ENCODE results near the gene GPR83. TPM values are rescaled to one million over a fixed set of nuclear protein-coding genes. Genes with fewer than 3 reads are reported as not detected.
A peak's percentile ranks its signal among the peaks of the same experiment; 100 is the strongest.

GPR83 gene
- under 1 TPM in 1 of 2 donors, not detected in 1; 0.15 TPM for total RNA-seq
- polyA plus RNA-seq: not detected
- long read RNA-seq, donor 1: 0 reads
- long read RNA-seq, donor 2, full-length matches to known transcripts: 1 of 2 reads
- long read RNA-seq, donor 2, partial matches to known transcripts: 0 of 2 reads
- long read RNA-seq, donor 2, other reads (novel, unspliced or antisense): 1 of 2 reads

DNA sequence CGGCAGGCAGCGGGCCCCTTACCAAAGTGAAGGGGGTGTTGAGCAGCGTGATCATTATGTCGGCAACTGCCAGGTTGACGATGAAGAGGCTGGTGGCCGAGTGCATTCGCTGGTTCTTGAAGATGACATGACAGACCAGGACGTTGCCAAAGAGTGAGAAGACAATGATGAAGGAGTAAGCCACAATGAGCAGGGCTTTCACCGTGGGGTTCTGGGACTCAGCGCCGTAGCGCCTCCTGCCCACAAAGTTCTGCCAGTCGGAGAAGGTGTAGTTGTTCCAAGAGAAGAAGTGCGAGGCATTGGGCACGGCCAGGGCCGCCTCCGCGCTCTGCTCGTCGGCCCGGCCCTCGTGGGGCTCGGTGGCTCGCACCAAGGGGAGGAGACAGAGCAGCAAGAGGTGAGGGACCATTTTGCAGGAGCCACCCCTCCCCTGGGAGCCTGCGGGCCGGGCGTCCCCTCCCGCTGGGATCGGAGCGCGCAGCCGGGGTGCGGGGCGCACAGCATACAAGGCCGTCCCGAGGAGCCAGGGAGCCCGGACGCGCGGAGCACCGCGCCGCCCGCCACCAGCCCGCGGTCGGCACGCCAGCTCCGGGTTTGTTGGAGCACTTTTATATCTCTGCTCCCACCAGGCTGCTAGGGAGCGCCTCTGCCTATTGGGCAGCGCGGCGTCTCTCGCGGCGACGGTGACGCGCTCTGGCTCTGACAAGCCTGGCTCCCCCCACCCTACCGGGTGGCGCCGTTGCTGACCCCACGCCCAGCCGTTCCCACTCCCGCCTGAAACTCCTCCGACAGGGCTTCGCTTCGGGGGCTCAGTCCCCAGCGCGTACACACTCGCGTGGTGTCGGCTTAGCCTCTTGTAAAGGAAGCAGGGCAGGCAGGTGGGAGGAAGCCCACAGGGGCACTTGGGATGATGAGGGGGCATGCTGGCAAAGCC is at the start of gene GPR83:
TSS of gene GPR83 (minus strand) at position 581 of the 934 bp plus-strand sequence. CDS start at position 409, 172 bp downstream.
- 2 to 6% methylated on average over 42 to 73 of the region's 73 CpGs for WGBS, 2 donors
- H3K27me3 ChIP-seq (ENCODE audit: control insufficient read depth in 1 of 2, insufficient read depth in 2 of 2, low read length in 1 of 2): no peaks in the 10 kb centered on the region
- no peak within 1 kb of the TSS for H3K4me3 ChIP-seq (ENCODE audit: low read length in 2 of 2)
- no peak for DNase-seq
- no peak within 1 kb of the TSS for H3K27ac ChIP-seq (ENCODE audit: low read depth in 1 of 2, low read length in 2 of 2)
- H3K4me1 ChIP-seq (ENCODE audit: control insufficient read depth in 1 of 2, insufficient read depth in 2 of 2, low read length in 2 of 2): no peaks in the 10 kb centered on the region
- intact Hi-C loops (cut with DNase I): no loop called here
- ATAC-seq (ENCODE audit: low FRiP score): peak; percentile 45
- no peaks in the 10 kb centered on the region for H3K36me3 ChIP-seq (ENCODE audit: control insufficient read depth in 1 of 2, insufficient read depth in 2 of 2, low read length in 1 of 2)
- no peaks in the 10 kb centered on the region for H3K9me3 ChIP-seq (ENCODE audit: control insufficient read depth, low read length)

- Histone ChIP-seq H3K9me3 (ENCODE audit: control insufficient read depth, low read length) (no peaks in the 10 kb centered on the region), H3K27ac (ENCODE audit: low read depth in 1 of 2, low read length in 2 of 2) (no peak overlapping the region), H3K4me3 (ENCODE audit: low read length in 2 of 2) (no peak overlapping the region), H3K4me1 (ENCODE audit: control insufficient read depth in 1 of 2, insufficient read depth in 2 of 2, low read length in 2 of 2) (no peaks in the 10 kb centered on the region), H3K27me3 (ENCODE audit: control insufficient read depth in 1 of 2, insufficient read depth in 2 of 2, low read length in 1 of 2) (no peaks in the 10 kb centered on the region), H3K36me3 (ENCODE audit: control insufficient read depth in 1 of 2, insufficient read depth in 2 of 2, low read length in 1 of 2) (peaks cover 0 to 1% of the 10 kb centered on the region in 2 donors)
- ATAC-seq (ENCODE audit: low FRiP score) (no peak), DNase-seq (no peak)
- intact Hi-C loops (cut with DNase I): no loop called here
- 37 to 48% methylated on average over 3 of the region's 3 CpGs for WGBS, 2 donors
Measured at GRCh38 chr11:94450048-94450447, 48.8 kb upstream of the GPR83 start.

- DNase-seq: no peak
- Histone ChIP-seq H3K9me3 (ENCODE audit: control insufficient read depth, low read length) (no peaks in the 10 kb centered on the region), H3K27me3 (ENCODE audit: control insufficient read depth in 1 of 2, insufficient read depth in 2 of 2, low read length in 1 of 2) (no peaks in the 10 kb centered on the region), H3K27ac (ENCODE audit: low read depth in 1 of 2, low read length in 2 of 2) (no peak overlapping the region), H3K36me3 (ENCODE audit: control insufficient read depth in 1 of 2, insufficient read depth in 2 of 2, low read length in 1 of 2) (peaks cover 0 to 1% of the 10 kb centered on the region in 2 donors), H3K4me1 (ENCODE audit: control insufficient read depth in 1 of 2, insufficient read depth in 2 of 2, low read length in 2 of 2) (no peaks in the 10 kb centered on the region), H3K4me3 (ENCODE audit: low read length in 2 of 2) (no peak overlapping the region)
- intact Hi-C loops (cut with DNase I): no loop called here
- no peak for ATAC-seq (ENCODE audit: low FRiP score)
- WGBS, 2 donors: 58 to 75% methylated on average over 2 of the region's 2 CpGs
Measured at GRCh38 chr11:94449437-94449836, 48.2 kb upstream of the GPR83 start.

DNA sequence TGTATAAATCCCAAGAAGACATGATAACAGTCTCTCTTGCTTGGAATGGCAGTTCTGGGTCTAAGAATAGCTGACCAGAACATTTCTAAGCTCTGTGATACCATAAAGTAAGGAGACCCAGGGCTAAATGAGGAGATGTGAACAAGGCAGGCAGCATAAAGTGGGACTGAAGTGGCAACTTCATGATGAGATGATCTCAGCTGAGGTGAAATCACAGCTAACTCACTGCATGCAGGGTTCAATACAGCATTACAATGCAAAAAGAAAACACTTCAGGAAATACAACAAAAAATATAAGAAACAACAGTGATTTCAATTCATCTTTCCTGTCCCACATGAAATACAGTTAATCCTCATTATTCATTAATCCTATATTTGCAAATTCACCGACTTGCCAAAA is 47.8 kb upstream of the GPR83 start:
- intact Hi-C loops (cut with DNase I): no loop called here

DNA sequence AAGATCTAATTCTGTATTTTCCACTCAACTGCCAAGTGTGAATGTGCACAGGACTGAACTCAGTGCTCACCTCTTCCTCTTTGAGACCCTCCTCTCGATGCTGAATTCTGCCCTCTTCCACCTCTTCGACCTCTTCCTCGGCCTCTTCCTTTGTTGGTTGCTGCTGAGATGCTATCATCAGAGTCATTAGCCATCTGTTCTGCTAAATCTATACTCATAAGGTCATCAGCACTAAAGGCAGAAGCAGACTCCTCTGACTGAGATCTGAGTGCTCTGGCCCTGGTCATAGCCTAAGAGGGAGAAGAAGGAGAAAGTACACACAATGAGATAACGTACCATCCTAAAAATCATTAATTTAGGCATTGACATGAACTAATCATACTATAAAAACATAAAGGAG is 45.9 kb upstream of the GPR83 start:
- intact Hi-C loops (cut with DNase I): no loop called here
- no peak for ATAC-seq (ENCODE audit: low FRiP score)
- no peak for DNase-seq
- no peak overlapping the region for H3K27ac ChIP-seq (ENCODE audit: low read depth in 1 of 2, low read length in 2 of 2)
- peaks cover 0 to 1% of the 10 kb centered on the region in 2 donors for H3K36me3 ChIP-seq (ENCODE audit: control insufficient read depth in 1 of 2, insufficient read depth in 2 of 2, low read length in 1 of 2)
- no peak overlapping the region for H3K4me3 ChIP-seq (ENCODE audit: low read length in 2 of 2)
- WGBS, 2 donors: 92 to 93% methylated on average over 4 of the region's 4 CpGs
- H3K27me3 ChIP-seq (ENCODE audit: control insufficient read depth in 1 of 2, insufficient read depth in 2 of 2, low read length in 1 of 2): no peaks in the 10 kb centered on the region
- no peaks in the 10 kb centered on the region for H3K4me1 ChIP-seq (ENCODE audit: control insufficient read depth in 1 of 2, insufficient read depth in 2 of 2, low read length in 2 of 2)
- no peaks in the 10 kb centered on the region for H3K9me3 ChIP-seq (ENCODE audit: control insufficient read depth, low read length)

More for the DNA sequence above, 47.8 kb upstream of the GPR83 start:
- ATAC-seq (ENCODE audit: low FRiP score) (no peak), DNase-seq (no peak)
- Histone ChIP-seq H3K36me3 (ENCODE audit: control insufficient read depth in 1 of 2, insufficient read depth in 2 of 2, low read length in 1 of 2) (peaks cover 0 to 1% of the 10 kb centered on the region in 2 donors), H3K4me1 (ENCODE audit: control insufficient read depth in 1 of 2, insufficient read depth in 2 of 2, low read length in 2 of 2) (no peaks in the 10 kb centered on the region), H3K9me3 (ENCODE audit: control insufficient read depth, low read length) (no peaks in the 10 kb centered on the region), H3K4me3 (ENCODE audit: low read length in 2 of 2) (no peak overlapping the region), H3K27me3 (ENCODE audit: control insufficient read depth in 1 of 2, insufficient read depth in 2 of 2, low read length in 1 of 2) (no peaks in the 10 kb centered on the region), H3K27ac (ENCODE audit: low read depth in 1 of 2, low read length in 2 of 2) (no peak overlapping the region)
- 85 to 92% methylated on average over 1 of the region's 1 CpG for WGBS, 2 donors

DNA sequence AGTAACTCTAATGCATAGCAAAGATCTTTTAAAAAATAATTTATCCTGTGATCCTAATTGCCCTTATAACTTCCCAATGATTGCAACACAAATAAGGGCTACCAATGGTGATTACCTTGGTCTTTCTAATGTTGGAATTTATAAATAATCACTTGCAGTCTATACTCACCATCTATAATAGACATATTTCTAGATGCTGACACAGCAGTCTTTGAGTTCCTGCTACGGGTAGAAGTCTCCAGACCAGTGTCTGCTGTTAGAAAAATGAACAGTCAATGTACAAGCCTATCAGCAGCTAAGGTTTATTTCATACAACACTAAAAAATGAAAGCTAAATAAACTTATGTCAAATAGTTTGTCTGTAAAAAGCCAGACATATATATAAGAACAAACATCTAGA is 44.4 kb upstream of the GPR83 start:
- Histone ChIP-seq H3K36me3 (ENCODE audit: control insufficient read depth in 1 of 2, insufficient read depth in 2 of 2, low read length in 1 of 2) (peaks cover 1 to 3% of the 10 kb centered on the region in 2 donors), H3K27me3 (ENCODE audit: control insufficient read depth in 1 of 2, insufficient read depth in 2 of 2, low read length in 1 of 2) (no peaks in the 10 kb centered on the region), H3K9me3 (ENCODE audit: control insufficient read depth, low read length) (no peaks in the 10 kb centered on the region), H3K27ac (ENCODE audit: low read depth in 1 of 2, low read length in 2 of 2) (no peak overlapping the region), H3K4me1 (ENCODE audit: control insufficient read depth in 1 of 2, insufficient read depth in 2 of 2, low read length in 2 of 2) (no peaks in the 10 kb centered on the region), H3K4me3 (ENCODE audit: low read length in 2 of 2) (no peak overlapping the region)
- intact Hi-C loops (cut with DNase I): no loop called here
- DNase-seq (no peak), ATAC-seq (ENCODE audit: low FRiP score) (no peak)
- WGBS, 2 donors: 72 to 83% methylated on average over 1 of the region's 1 CpG

GRCh38 chr11:94433049-94433448 is 31.8 kb upstream of the GPR83 start:
- H3K27ac ChIP-seq (ENCODE audit: low read depth in 1 of 2, low read length in 2 of 2): no peak overlapping the region
- H3K4me3 ChIP-seq (ENCODE audit: low read length in 2 of 2): no peak overlapping the region
- H3K9me3 ChIP-seq (ENCODE audit: control insufficient read depth, low read length): no peaks in the 10 kb centered on the region
- H3K4me1 ChIP-seq (ENCODE audit: control insufficient read depth in 1 of 2, insufficient read depth in 2 of 2, low read length in 2 of 2): no peaks in the 10 kb centered on the region
- no peaks in the 10 kb centered on the region for H3K27me3 ChIP-seq (ENCODE audit: control insufficient read depth in 1 of 2, insufficient read depth in 2 of 2, low read length in 1 of 2)
- 56 to 58% methylated on average over 1 of the region's 1 CpG for WGBS, 2 donors
- intact Hi-C loops (cut with DNase I): no loop called here
- peaks cover 2 to 3% of the 10 kb centered on the region in 2 donors for H3K36me3 ChIP-seq (ENCODE audit: control insufficient read depth in 1 of 2, insufficient read depth in 2 of 2, low read length in 1 of 2)
- no peak for ATAC-seq (ENCODE audit: low FRiP score)
- no peak for DNase-seq

DNA sequence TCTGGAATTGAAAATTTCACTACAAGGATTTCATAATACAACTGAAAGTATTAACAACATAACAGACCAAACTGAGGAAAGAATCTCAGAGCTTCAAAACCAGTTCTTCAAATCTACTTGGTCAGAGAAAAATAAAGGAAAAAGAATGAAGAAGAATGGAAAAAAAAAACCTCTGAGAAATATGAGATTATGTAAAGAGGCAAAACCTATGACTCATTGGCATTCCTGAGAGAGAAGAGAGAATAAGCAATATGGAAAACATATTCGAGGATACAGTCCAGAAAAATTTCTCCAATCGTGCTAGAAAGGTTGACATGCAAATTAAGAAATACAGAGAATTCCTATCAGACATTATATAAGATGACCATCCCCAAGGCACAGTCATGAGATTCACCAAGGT is 23.4 kb upstream of the GPR83 start:
- ATAC-seq (ENCODE audit: low FRiP score) (no peak), DNase-seq (no peak)
- Histone ChIP-seq H3K9me3 (ENCODE audit: control insufficient read depth, low read length) (no peaks in the 10 kb centered on the region), H3K4me3 (ENCODE audit: low read length in 2 of 2) (no peak overlapping the region), H3K4me1 (ENCODE audit: control insufficient read depth in 1 of 2, insufficient read depth in 2 of 2, low read length in 2 of 2) (no peaks in the 10 kb centered on the region), H3K36me3 (ENCODE audit: control insufficient read depth in 1 of 2, insufficient read depth in 2 of 2, low read length in 1 of 2) (peaks cover 3 to 4% of the 10 kb centered on the region in 2 donors), H3K27me3 (ENCODE audit: control insufficient read depth in 1 of 2, insufficient read depth in 2 of 2, low read length in 1 of 2) (no peaks in the 10 kb centered on the region), H3K27ac (ENCODE audit: low read depth in 1 of 2, low read length in 2 of 2) (no peak overlapping the region)
- intact Hi-C loops (cut with DNase I): no loop called here
- WGBS, 2 donors: 77 to 80% methylated on average over 2 of the region's 2 CpGs

- Histone ChIP-seq H3K27ac (ENCODE audit: low read depth in 1 of 2, low read length in 2 of 2) (no peak overlapping the region), H3K9me3 (ENCODE audit: control insufficient read depth, low read length) (no peaks in the 10 kb centered on the region), H3K27me3 (ENCODE audit: control insufficient read depth in 1 of 2, insufficient read depth in 2 of 2, low read length in 1 of 2) (no peaks in the 10 kb centered on the region), H3K36me3 (ENCODE audit: control insufficient read depth in 1 of 2, insufficient read depth in 2 of 2, low read length in 1 of 2) (peaks cover 2 to 3% of the 10 kb centered on the region in 2 donors), H3K4me3 (ENCODE audit: low read length in 2 of 2) (no peak overlapping the region), H3K4me1 (ENCODE audit: control insufficient read depth in 1 of 2, insufficient read depth in 2 of 2, low read length in 2 of 2) (no peaks in the 10 kb centered on the region)
- 71 to 79% methylated on average over 2 of the region's 2 CpGs for WGBS, 2 donors
- intact Hi-C loops (cut with DNase I): no loop called here
- ATAC-seq (ENCODE audit: low FRiP score): no peak
- DNase-seq: no peak
Measured at GRCh38 chr11:94424011-94424410, 22.8 kb upstream of the GPR83 start.

All from aorta (tissue), 5 donors.